HEK293 (cell line): ENCODE results near the gene SET.

Experiments
- EGR2 ChIP-seq: fragments of 450-650 bp; formaldehyde crosslinking; IDR thresholded peaks from 2 replicates; pipeline ENCODE4 v1.5.1; 2016; ENCODE audit warnings: low read depth, missing biosample characterization, missing genetic modification characterization
- GLIS2 ChIP-seq: fragments of 450-650 bp; formaldehyde crosslinking; IDR thresholded peaks from 2 replicates; pipeline ENCODE4 v1.5.1; 2016; ENCODE audit warnings: missing biosample characterization, missing genetic modification characterization
- HOXA7 ChIP-seq: sonication (generic); formaldehyde crosslinking; IDR thresholded peaks from 2 replicates; pipeline ENCODE4 v1.8.1; 2022; ENCODE audit warnings: missing genetic modification reagents, borderline replicate concordance
- KLF1 ChIP-seq: fragments of 450-650 bp; formaldehyde crosslinking; IDR thresholded peaks from 2 replicates; pipeline ENCODE4 v1.5.1; 2016; ENCODE audit warnings: missing biosample characterization, missing genetic modification characterization
- KLF8 ChIP-seq: fragments of 450-650 bp; formaldehyde crosslinking; IDR thresholded peaks from 2 replicates; pipeline ENCODE4 v1.5.1; 2016; ENCODE audit warnings: missing biosample characterization, missing genetic modification characterization
- MEIS1 ChIP-seq: sonication (generic); formaldehyde crosslinking; IDR thresholded peaks from 2 replicates; pipeline ENCODE4 v1.8.1; 2022; ENCODE audit warnings: missing genetic modification reagents, mild to moderate bottlenecking, borderline replicate concordance
- OSR2 ChIP-seq: fragments of 450-650 bp; formaldehyde crosslinking; IDR thresholded peaks from 2 replicates; pipeline ENCODE4 v1.5.1; 2016; ENCODE audit warnings: missing biosample characterization, missing genetic modification characterization
- PRDM10 ChIP-seq: fragments of 450-650 bp; formaldehyde crosslinking; IDR thresholded peaks from 2 replicates; pipeline ENCODE4 v1.5.1; 2016; ENCODE audit warnings: missing biosample characterization, missing genetic modification characterization
- PRDM2 ChIP-seq: fragments of 450-650 bp; formaldehyde crosslinking; IDR thresholded peaks from 2 replicates; pipeline ENCODE4 v1.5.1; 2016; ENCODE audit warnings: missing biosample characterization, missing genetic modification characterization, borderline replicate concordance
- PRDM6 ChIP-seq: fragments of 450-650 bp; formaldehyde crosslinking; IDR thresholded peaks from 2 replicates; pipeline ENCODE4 v1.5.1; 2017; ENCODE audit warnings: missing biosample characterization, missing genetic modification characterization
- ZBTB20 ChIP-seq: fragments of 450-650 bp; formaldehyde crosslinking; IDR thresholded peaks from 2 replicates; pipeline ENCODE4 v1.5.1; 2016; ENCODE audit warnings: missing biosample characterization, missing genetic modification characterization
- ZEB2 ChIP-seq: fragments of 450-650 bp; formaldehyde crosslinking; IDR thresholded peaks from 2 replicates; pipeline ENCODE4 v1.5.1; 2016; ENCODE audit warnings: missing biosample characterization, missing genetic modification characterization
- ZFHX2 ChIP-seq: fragments of 450-650 bp; formaldehyde crosslinking; conservative IDR thresholded peaks from 2 replicates; pipeline ENCODE4 v1.5.1; 2016; ENCODE audit warnings: missing biosample characterization, missing genetic modification characterization
- ZNF18 ChIP-seq: fragments of 450-650 bp; formaldehyde crosslinking; IDR thresholded peaks from 2 replicates; pipeline ENCODE4 v1.5.1; 2016; ENCODE audit warnings: missing biosample characterization, missing genetic modification characterization
- ZNF335 ChIP-seq: fragments of 450-650 bp; formaldehyde crosslinking; conservative IDR thresholded peaks from 2 replicates; pipeline ENCODE4 v1.5.1; 2016; ENCODE audit warnings: missing biosample characterization, missing genetic modification characterization
- ZNF341 ChIP-seq: fragments of 450-650 bp; formaldehyde crosslinking; IDR thresholded peaks from 2 replicates; pipeline ENCODE4; 2016; ENCODE audit warnings: low read depth, missing biosample characterization, missing genetic modification characterization
- ZNF391 ChIP-seq: fragments of 450-650 bp; formaldehyde crosslinking; IDR thresholded peaks from 2 replicates; pipeline ENCODE4 v1.5.1; 2016; ENCODE audit warnings: low read depth, missing biosample characterization, missing genetic modification characterization, borderline replicate concordance
- ZNF398 ChIP-seq: fragments of 450-650 bp; formaldehyde crosslinking; IDR thresholded peaks from 2 replicates; pipeline ENCODE4 v1.5.1; 2017; ENCODE audit warnings: missing biosample characterization, missing genetic modification characterization
- ZNF555 ChIP-seq: fragments of 450-650 bp; formaldehyde crosslinking; conservative IDR thresholded peaks from 2 replicates; pipeline ENCODE4 v1.5.1; 2017; ENCODE audit warnings: missing biosample characterization, mild to moderate bottlenecking, missing genetic modification characterization, inconsistent platforms
- ZNF626 ChIP-seq: fragments of 450-650 bp; sonication (Bioruptor Pico); formaldehyde crosslinking; IDR thresholded peaks from 2 replicates; pipeline ENCODE4 v1.5.1; 2018; ENCODE audit warnings: missing biosample characterization, missing genetic modification characterization, inconsistent platforms
- ZXDB ChIP-seq: fragments of 450-650 bp; formaldehyde crosslinking; IDR thresholded peaks from 2 replicates; pipeline ENCODE4 v1.5.1; 2016; ENCODE audit warnings: missing biosample characterization, missing genetic modification characterization
- TF ChIP-seq, protein P1 (sequence below): fragments of 450-650 bp; formaldehyde crosslinking; IDR thresholded peaks from 2 replicates; pipeline ENCODE4 v1.5.1; 2017; ENCODE audit warnings: missing biosample characterization, missing genetic modification characterization

Gene SET

GRCh38 chr9:128684325-128685199, 4.5 kb upstream of the SET start (continued):
- TF ChIP-seq ZNF18 (tag by site-specific recombination) (peak; percentile 98), PRDM6 (no peak), MEIS1 (no peak), ZNF626 (tag by site-specific recombination) (no peak), ZNF398 (peak; percentile 41; the same call in 1 of the 2 replicates), ZFHX2 (tag by site-specific recombination) (peak; percentile 70), ZNF335 (tag by site-specific recombination) (0 out of 2 replicates have a peak, but pooled peaks have one; percentile 6), ZEB2 (tag by site-specific recombination) (peak; percentile 94), ZNF555 (no peak), OSR2 (tag by site-specific recombination) (no peak), GLIS2 (tag by site-specific recombination) (peak; percentile 86), ZNF341 (0 out of 2 replicates have a peak, but pooled peaks have one; percentile 24), EGR2 (tag by site-specific recombination) (peak; percentile 78), ZXDB (peak; percentile 75), PRDM2 (tag by site-specific recombination) (no peak), KLF8 (tag by site-specific recombination) (peak; percentile 61; the same call in 1 of the 2 replicates), ZBTB20 (tag by site-specific recombination) (peak; percentile 74), PRDM10 (tag by site-specific recombination) (peak; percentile 86), KLF1 (tag by site-specific recombination) (peak; percentile 11; the same call in 1 of the 2 replicates), ZNF391 (tag by site-specific recombination) (peak; percentile 46; the same call in 1 of the 2 replicates), HOXA7 (CRISPR knock-in tag) (no peak)
- TF ChIP-seq, protein P1, sequence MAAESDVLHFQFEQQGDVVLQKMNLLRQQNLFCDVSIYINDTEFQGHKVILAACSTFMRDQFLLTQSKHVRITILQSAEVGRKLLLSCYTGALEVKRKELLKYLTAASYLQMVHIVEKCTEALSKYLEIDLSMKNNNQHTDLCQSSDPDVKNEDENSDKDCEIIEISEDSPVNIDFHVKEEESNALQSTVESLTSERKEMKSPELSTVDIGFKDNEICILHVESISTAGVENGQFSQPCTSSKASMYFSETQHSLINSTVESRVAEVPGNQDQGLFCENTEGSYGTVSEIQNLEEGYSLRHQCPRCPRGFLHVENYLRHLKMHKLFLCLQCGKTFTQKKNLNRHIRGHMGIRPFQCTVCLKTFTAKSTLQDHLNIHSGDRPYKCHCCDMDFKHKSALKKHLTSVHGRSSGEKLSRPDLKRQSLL (tag by site-specific recombination): peak; percentile 72; the same call in 1 of the 2 replicates
